Limb (tissue), 2 donors: Measurements from ENCODE around the gene PDE1C.
A peak's percentile ranks its signal among the peaks of the same experiment; 100 is the strongest.
"Not testable (repeated sequence)": the region's sequence is repeated elsewhere in the genome, so short reads cannot be mapped to it uniquely, and the experiment has no call there.

Experiments
- DNase-seq, 2 donors: peaks; one replicate each; pipeline ENCODE4 v3.0.0-alpha.2; 2016; ENCODE audit errors: extremely low spot score in 2 of 2

The PDE1C gene

DNA sequence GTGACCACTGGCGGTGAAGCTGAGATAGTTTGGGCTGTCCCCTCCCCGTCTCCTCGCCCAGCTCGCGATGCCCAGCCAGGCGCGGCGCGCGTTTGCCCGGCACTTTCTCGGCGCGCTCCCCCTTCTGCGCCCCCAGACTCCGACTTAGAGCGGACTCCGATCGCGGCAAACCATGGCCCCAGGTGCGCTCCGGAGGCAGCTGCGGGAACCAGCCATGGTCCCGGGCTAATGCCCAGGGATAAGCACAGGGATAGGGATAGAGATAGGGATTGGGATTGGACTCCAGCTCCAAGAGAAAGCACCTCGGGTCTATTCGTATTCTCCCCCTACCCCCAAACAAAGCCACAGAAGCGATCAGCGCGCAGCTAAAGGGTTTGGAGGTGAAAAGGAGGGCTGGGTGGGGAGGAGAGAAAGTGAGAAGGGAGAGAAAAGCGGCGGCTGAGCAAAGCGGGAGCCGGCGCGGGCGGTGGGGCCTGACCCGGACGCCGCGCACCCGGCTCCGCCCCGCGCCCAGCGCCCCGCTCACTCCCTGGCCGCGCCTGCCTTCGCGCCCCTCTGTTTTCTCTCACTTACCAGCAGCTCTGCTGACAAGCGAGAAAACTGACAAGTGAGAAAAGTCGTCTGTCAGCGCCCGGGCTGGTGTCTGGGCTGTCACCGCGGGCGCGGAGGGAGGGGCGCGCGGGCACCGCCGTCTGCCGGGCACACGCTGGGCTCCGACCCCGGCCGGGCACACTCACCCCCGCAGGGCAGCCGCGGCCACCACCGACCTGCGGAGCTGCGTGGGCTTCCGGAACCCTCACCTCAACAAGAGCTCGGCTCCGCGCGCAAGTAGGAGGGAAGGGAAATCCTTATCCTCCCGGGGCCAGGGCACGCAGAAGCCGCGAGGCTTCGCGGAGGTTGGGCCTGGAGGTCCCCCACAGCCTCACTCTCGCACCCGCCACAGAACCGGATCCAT, at the start of gene PDE1C:
Gene PDE1C (minus strand): TSS at position 2 of the 955 bp plus-strand sequence.
- DNase-seq = peak in 1 of 2 donors; percentile 58

DNA sequence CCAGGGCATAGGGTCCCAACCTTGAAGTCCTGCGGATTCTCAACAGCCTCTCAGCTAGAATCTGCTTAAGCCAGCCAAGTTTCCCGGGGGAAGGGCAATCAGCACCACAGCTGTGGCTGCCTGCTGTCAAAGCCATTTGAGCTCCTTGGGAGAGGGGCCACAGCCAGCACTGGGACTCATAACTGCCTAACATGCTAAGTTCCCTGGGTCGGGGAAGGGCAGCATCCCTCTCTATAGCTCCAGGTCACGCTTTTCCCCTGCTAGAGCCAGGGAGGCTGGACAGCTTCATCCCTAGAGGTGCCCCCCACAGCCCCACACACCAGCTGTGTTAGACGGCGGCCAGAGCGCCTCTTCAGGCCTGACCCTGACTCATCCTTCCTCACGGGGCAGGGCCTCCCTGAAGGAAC, 49.6 kb upstream of the PDE1C start:
- peak in 1 of 2 donors; percentile 33 for DNase-seq

DNA sequence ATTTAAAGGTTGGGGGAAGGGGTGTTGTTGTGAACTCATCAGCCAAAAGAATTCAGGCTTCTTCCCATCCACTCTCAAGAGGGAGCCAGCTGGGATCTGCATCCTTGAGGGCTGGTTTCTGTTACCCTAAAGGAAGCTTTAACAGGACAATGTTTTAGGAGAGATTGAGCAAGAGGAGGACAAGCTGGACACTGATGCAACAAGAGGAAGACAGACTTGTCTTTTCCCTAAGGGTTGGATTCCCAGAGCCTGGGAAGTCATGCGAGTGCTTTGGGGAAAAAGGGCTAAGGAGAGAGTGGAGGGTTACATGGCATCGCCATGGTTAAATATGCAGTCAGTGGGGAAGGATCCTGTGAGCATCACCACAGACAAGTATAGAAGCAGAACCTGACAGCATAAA, 47.6 kb upstream of the PDE1C start:
- no peak for DNase-seq

DNA sequence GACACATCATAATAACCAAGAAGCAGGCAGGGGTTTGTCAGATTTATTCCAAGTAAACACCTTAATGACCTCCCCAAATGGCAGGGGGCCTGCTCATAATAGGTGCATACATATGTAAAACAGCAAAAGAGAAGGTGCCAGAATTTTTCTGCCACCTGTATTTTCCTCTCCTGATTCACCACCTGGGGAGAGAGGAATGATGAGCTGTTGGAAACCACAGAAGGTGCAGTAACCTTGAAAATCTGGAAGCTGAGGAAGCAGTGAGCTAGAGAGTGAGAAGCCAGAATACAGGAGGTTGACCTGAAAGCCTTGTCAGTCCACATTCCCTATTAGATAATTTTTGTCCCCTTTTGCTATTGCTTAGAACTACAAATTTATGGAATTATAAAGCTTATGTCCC, 46.2 kb upstream of the PDE1C start:
- DNase-seq = no peak

- DNase-seq = no peak
Observed at GRCh38 chr7:32115831-32116230, 45.6 kb upstream of the PDE1C start.

- no peak for DNase-seq
Observed at GRCh38 chr7:32108651-32109050, 38.4 kb upstream of the PDE1C start.

DNA sequence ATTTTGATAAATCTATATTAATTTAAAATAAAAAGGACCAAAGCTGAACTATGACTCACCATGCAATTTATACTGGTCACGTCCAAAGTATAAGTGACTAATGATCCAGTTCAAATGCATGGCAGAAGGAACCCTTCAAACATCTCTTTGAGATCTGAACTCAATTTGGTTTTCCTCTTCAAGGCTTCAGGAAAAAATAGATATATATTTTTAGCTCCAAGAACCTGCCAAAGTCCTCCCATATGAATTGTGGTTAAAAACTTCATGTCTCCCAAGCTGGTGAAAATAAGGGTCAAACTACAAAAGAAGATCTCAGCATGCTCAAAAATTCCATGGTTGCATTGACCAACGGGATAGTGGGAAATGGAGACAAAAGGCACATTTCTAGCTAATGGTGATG, 34.6 kb upstream of the PDE1C start:
- no peak for DNase-seq

DNA sequence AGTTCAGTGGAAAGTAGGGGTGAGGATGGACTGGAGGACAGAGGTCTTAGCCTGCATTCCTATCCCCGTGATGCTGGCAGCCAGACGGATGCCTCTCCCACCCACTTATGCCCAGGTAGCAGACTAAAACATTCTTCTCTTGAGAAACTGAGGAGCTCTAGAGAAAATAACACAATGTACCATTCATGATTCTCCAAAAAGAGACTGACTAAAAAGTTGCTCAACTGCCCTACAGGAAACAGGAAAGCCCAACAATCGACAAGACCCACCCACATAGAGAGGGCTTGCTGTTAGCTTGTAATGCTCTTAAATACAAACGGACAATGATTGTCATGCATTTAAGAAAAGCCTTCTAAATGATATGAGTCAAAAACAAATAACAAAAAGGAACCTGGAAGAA, 33.2 kb upstream of the PDE1C start:
- DNase-seq = no peak

GRCh38 chr7:32102432-32102873, 32.2 kb upstream of the PDE1C start:
- DNase-seq = no peak

DNA sequence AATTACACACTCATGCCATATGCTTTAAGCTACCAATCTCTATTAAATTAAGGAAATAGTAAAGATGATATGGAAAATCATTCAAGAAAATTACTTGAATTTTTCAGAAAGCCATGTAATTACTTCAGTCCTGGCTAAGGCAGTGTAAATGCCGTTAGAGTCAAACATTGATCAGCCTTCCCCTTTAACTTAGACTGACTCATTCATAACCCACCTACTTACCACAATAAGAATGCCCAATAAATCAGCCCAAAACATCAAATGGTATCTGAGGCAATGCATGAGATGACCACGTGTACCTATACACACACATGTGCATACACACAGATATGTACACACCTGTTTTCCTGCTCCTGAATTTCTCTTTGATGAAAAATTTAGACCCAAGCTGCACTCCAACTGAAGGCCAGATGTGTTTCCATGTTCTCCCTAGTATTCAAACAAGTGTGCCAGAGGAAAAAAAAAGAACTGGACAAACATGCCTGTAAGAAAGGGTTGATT, 30.2 kb upstream of the PDE1C start:
- no peak for DNase-seq

DNA sequence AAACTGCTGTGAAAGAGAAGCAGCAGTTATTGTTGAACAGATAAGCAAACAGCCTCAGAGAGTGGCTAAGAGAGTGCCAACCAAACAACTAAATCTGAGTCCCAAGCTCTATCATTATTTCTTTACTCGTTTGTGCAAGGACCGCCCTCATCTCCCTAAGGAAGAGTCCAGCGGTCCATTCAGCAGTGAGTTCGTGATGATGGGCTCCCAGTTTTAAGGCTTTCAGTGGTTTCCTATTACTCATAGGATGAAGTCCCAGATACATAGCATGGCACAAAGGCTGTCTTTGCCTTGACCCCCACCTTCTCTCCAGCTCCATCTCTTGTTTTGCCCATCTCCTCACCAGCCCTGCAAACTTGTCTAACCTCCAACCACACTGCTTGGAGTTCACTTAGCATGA, 24.3 kb upstream of the PDE1C start:
- DNase-seq = no peak

GRCh38 chr7:32093415-32094408, 23.5 kb upstream of the PDE1C start:
- DNase-seq = no peak

GRCh38 chr7:32092346-32092745, 22.1 kb upstream of the PDE1C start:
- DNase-seq = no peak

GRCh38 chr7:32091608-32092210, 21.5 kb upstream of the PDE1C start:
- DNase-seq = no peak

- no peak for DNase-seq
Observed at GRCh38 chr7:32089678-32090077, 19.5 kb upstream of the PDE1C start.

- DNase-seq = no peak
Observed at GRCh38 chr7:32089256-32089655, 19.0 kb upstream of the PDE1C start.

DNA sequence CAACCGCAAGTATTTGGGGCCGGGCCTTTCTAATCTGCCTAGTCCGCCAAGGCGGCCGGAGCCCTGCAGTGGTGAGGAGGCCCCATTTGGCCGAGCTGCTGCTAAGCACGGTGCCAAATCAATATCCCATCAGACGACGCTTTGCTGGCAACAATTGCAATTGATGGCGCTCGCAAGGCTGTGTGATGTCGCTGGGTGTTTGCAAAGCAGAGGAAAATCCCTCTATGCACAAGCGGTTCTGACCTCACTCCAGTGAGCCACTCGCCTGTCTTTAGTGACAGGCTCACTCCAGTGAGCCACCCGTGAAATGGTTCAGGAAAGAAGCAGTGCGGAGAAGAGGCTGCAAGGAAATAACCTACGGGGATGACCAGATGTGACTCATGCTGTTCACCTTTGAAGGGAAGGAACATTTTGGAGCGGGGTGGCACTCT, 18.3 kb upstream of the PDE1C start:
- DNase-seq = no peak

DNA sequence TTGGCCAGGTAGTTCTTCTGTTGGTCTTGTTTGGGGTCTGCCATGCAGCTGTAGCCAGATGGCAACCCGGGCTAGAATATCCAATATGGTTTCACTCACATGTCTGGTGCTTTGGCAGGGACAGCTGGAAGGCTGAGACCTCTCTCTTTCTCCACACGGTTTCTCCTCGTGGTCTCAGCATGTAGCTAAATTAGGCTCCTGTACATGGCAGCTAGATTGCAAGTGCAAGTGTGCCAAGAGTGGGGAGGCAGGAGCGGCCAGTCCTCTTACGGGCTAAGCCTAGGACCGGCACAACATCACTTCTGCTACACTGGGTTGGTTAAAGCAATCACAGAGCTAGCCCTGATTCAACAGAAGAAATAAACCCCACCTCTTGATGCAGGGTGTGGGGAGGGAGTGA, 9.3 kb upstream of the PDE1C start:
- peak in 1 of 2 donors; percentile 26 for DNase-seq

DNA sequence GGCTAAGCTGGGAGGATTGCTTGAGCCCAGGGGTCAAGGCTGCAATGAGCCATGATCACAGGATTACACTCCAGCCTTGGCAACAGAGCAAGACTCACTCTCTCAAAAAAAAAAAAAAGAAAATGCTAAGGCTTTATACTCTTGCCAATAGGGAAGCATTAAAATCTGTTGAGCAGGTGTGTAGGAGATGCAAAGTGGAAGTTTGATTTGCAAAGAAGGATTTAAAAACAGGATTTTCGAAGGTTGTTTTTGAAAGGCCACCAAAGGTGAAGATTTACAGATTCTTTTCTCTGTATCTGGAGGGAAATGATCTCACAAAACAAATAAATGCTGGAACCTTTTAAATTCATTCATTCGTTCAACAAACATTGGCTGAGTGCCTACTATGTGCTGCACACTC, 8.6 kb upstream of the PDE1C start:
- no peak for DNase-seq

DNA sequence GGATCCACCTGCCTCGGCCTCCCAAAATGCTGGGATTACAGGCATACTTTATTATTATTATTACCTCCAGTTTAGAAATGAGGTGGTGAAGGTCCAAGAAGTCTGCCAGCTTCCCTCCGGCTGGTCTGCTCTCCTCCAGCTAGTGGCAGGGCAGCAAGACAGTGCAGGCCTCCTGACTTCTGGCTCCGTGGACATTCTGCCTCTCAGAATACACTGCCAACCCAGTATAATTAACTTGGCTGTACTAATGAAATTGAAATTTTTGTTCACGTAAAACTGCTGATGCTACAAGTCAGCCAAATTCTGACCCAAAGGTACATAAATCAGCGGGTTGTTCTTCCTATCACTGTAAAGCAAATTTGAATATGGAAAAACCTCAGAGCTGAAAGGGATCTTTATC, 7.6 kb upstream of the PDE1C start:
- DNase-seq = no peak

GRCh38 chr7:32076802-32077201, 6.6 kb upstream of the PDE1C start:
- not testable (repeated sequence) for DNase-seq
